ENCODE data around the gene SHH.

- no peak for TF ChIP-seq CTCF (CRISPR knock-in tag; IDR thresholded peaks at IDR 0.05)
- no peak for TF ChIP-seq HHEX (CRISPR knock-in tag; IDR thresholded peaks at IDR 0.05)
- TF ChIP-seq HDAC2 (CRISPR knock-in tag; IDR thresholded peaks at IDR 0.05) = no peak
- no peak for TF ChIP-seq CC2D1A (CRISPR knock-in tag; IDR thresholded peaks at IDR 0.05)
- no peak for TF ChIP-seq ZNF333 (CRISPR knock-in tag; IDR thresholded peaks at IDR 0.05; ENCODE audit: borderline replicate concordance)
- TF ChIP-seq ZNF318 (CRISPR knock-in tag; IDR thresholded peaks at IDR 0.05) = no peak
- TF ChIP-seq TBX2 (CRISPR knock-in tag; IDR thresholded peaks at IDR 0.05; ENCODE audit: borderline replicate concordance) = no peak
- no peak for TF ChIP-seq HDAC6 (IDR thresholded peaks at IDR 0.05; ENCODE audit: low read depth, low read length)
- no peak for TF ChIP-seq ZBTB33 (CRISPR knock-in tag; IDR thresholded peaks at IDR 0.05)
- TF ChIP-seq USF2 (IDR thresholded peaks at IDR 0.05; ENCODE audit: low read depth, low read length) = no peak
- TF ChIP-seq USF2 (CRISPR knock-in tag; IDR thresholded peaks at IDR 0.05; ENCODE audit: borderline replicate concordance) = no peak
- no peak for TF ChIP-seq ZNF124 (CRISPR knock-in tag; IDR thresholded peaks at IDR 0.05)
- no peak for TF ChIP-seq NFKB2 (CRISPR knock-in tag; IDR thresholded peaks at IDR 0.05; ENCODE audit: borderline replicate concordance)
- TF ChIP-seq POLR2AphosphoS5 (IDR thresholded peaks at IDR 0.05; ENCODE audit: low read depth, low read length) = no peak
- no peak for TF ChIP-seq ZNF580 (CRISPR knock-in tag; IDR thresholded peaks at IDR 0.05; ENCODE audit: borderline replicate concordance, low read depth)
Measured at GRCh38 chr7:155774947-155775346, 37.3 kb downstream of the SHH start.

Measured in HepG2 (cell line).